Omental fat pad (tissue), 4 donors: ENCODE data around the gene SMIM29. TPM values are rescaled to one million over a fixed set of nuclear protein-coding genes. Genes with fewer than 3 reads are reported as not detected.
"Not testable (repeated sequence)": the region's sequence is repeated elsewhere in the genome, so short reads cannot be mapped to it uniquely, and the experiment has no call there.

ENCODE experiments used
- ATAC-seq: fragments of 150-250 bp; one replicate; pipeline ENCODE4 v1.9.1; 2016; ENCODE audit warnings: mild to moderate bottlenecking, moderate library complexity; ENCODE audit not compliant: low FRiP score
- DNase-seq: peaks from one replicate; pipeline ENCODE4 v3.0.0-alpha.2; 2019; ENCODE audit warnings: low spot score
- total RNA-seq, 4 donors: library from RNA; depleted of rRNA; stranded (reverse); fragments of >200 nt; gene quantifications; one replicate each; pipeline ENCODE4 v1.1.0, GENCODE V29; 2016
- TF ChIP-seq, protein P1 (sequence below), 3 donors: fragments of 450-650 bp; IDR thresholded peaks; one replicate each; pipeline ENCODE4 v1.5.1; 2016 to 2017; ENCODE audit warnings: antibody characterized with exemption in 3 of 3, mild to moderate bottlenecking in 3 of 3, moderate library complexity in 2 of 3

The SMIM29 gene
- total RNA-seq, 4 donors from 2014 or later, result 11.8 to 23.8 (median 17.2) TPM

DNA sequence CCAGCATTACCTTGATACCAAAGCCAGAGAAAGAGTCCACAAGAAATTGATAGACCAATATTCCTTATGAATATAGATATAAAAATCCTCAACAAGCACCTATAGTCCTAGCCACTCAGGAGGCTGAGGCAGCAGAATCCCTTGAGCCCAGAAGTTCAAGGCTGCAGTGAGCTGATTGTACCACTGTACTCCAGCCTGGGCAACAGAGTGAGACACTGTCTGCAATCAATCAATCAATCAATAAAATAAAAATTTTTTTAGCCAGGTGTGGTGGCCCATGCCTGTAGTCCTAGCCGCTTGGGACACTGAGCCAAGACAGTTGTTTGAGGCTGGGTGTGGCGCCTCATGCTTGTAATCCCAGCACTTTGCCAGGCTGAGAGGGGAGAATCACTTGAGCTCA is 18.9 kb upstream of the SMIM29 start:
- TF ChIP-seq, protein P1, sequence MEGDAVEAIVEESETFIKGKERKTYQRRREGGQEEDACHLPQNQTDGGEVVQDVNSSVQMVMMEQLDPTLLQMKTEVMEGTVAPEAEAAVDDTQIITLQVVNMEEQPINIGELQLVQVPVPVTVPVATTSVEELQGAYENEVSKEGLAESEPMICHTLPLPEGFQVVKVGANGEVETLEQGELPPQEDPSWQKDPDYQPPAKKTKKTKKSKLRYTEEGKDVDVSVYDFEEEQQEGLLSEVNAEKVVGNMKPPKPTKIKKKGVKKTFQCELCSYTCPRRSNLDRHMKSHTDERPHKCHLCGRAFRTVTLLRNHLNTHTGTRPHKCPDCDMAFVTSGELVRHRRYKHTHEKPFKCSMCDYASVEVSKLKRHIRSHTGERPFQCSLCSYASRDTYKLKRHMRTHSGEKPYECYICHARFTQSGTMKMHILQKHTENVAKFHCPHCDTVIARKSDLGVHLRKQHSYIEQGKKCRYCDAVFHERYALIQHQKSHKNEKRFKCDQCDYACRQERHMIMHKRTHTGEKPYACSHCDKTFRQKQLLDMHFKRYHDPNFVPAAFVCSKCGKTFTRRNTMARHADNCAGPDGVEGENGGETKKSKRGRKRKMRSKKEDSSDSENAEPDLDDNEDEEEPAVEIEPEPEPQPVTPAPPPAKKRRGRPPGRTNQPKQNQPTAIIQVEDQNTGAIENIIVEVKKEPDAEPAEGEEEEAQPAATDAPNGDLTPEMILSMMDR (IDR thresholded peaks at IDR 0.05), result no peak
- no peak for DNase-seq
- no peak for ATAC-seq

DNA sequence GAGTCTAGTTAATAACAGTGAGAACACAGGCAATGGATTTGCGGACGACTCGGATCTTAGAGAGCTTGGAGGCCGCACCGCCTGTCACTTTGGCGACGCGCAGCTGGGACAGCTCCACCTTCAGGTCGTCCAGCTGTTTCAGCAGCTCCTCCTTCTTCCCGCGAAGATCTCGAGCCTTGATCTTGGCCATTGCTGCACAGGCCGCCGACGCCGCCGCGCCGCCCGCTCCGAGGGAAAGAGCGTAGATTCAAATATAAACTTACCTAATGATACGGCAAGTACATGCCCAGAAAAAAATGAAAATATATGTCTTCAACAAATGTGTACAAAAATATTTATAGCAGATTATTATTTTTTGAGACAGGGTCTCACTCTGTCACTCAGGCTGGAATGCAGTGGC is 14.7 kb upstream of the SMIM29 start:
- DNase-seq, ATAC-seq: not testable (repeated sequence)

DNA sequence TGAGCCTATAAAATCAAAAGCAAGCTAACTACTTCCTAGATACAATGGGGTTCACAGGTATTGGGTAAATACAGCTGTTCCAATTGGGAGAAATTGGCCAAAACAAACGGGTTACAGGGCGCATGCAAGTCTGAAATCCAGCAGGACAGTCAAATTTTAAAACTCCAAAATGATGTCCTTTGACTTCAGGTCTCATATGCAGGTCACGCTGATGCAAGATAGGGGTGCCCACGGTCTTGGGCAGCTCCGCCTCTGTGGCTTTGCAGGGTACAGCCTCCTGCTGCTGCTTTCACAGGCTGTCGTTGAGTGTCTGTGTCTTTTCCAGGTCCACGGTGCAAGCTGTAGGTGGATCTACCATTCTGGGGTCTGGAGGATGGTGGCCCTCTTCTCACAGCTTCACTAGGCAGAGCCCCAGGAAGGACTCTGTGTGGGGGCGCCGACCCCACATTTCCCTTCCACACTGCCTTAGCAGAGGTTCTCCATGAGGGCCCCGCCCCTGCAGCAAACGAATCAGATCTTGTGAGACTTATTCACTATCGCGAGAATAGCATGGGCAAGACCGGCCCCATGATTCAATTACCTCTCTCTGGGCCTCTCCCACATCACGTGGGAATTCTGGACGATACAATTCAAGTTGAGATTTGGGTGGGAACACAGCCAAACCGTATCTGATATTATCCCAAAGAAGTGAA is 11.9 kb upstream of the SMIM29 start:
- TF ChIP-seq, protein P1 (IDR thresholded peaks at IDR 0.05), result no peak
- no peak for DNase-seq
- no peak for ATAC-seq

DNA sequence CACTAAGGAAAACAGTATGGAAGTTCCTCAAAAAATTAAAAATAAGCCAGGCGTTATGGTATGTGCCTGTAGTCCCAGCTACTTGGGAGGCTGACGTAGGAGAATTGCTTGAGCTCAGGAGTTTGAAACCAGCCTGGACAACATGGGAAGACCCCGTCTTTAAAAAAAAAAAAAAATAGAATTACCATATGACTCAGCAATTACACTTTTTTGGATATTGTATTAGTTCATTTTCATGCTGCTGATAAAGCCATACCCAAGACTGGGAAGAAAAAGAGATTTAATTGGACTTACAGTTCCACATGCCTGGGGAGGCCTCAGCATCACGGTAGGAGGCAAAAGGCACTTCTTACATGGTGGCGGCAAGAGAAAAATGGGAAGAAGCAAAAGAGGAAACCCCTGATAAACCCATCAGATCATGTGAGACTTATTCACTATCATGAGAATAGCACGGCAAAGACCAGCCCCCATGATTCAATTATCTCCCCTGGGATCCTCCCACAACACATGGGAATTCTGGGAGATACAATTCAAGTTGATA is 10.8 kb upstream of the SMIM29 start:
- no peak for ATAC-seq

DNA sequence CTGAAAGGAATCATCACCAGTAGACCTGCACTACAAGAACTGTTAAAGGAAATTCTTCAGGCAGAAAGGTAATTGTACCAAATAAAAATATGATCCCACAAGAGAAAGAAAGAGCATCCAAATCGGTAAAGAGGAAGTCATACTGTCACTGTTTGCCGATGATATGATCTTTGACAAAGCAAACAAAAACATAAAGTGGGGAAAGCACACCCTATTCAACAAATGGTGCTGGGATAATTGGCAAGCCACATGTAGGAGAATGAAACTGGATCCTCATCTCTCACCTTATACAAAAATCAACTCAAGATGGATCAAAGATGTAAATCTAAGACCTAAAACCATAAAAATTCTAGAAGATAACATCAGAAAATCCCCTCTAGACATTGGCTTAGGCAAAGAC is 3.6 kb upstream of the SMIM29 start:
- ATAC-seq, result not testable (repeated sequence)

More for the DNA sequence above, 10.8 kb upstream of the SMIM29 start:
- DNase-seq, result no peak
- TF ChIP-seq, protein P1 (IDR thresholded peaks at IDR 0.05), result no peak

DNA sequence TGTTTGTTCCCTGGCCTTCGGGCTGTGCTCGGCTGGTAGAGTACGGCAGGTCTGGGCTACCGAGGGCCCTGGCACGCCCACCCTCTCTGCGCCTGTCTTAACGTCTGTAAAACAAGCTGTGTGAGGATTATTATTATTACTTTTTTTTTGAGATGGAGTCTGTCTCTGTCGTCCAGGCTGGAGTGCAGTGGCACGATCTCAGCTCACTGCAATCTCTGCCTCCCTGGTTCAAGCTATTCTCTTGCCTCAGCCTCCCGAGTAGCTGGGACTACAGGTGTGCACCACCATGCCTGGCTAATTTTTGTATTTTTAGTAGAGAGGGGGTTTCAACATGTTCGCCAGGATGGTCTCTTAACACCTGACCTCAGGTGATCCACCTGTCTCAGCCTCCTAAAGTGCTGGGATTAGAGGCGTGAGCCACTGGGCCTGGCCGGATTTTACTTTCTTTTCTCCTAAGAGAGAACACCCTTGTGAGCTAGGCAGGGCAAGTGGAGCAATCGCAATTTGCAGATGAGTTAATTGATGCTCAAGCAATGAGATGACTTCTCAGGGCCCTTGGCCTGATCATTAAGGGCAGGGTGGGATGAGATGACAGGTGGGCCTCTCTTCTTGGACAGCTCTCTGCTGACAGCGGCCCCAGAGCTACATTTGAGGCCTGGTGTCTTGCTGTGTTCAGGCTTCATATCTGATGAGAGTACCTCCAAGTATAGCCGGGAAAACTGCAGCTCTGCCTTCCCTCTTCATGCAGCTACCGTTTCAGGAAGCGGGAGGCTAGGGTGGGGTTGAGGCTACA is 859 bp upstream of the SMIM29 start:
- no peak for DNase-seq
- ATAC-seq, result peak; percentile 25
- TF ChIP-seq, protein P1 (IDR thresholded peaks at IDR 0.05), result no peak

More for the DNA sequence above, 3.6 kb upstream of the SMIM29 start:
- DNase-seq, result not testable (repeated sequence)

DNA sequence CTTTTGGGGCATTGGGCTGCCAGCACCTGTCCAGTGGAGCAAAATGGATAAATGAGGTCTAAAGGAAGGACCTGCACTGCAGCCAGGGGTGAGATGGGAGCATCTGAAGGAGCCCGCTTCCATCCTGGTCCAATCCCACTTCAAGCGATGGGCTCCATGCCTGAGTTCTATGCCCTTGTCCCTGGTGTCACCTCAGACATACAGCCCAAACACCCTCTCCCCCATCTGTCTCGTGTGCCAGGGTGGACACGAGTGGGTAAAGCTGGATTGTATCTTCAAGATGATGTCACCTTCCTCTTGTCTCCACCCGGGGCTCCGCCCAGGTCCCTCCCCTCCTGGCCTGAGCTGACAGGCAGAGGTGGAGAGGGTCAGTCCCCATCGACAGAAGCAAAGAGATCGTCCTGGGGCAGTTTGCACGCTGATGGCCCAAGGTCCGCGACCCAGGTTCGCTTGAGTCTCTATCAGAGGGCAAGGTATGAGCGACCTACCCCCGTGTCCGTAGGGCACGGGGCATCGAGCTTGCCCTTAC is 544 bp downstream of the SMIM29 start:
- DNase-seq (no peak), ATAC-seq (peak; percentile 21)
- TF ChIP-seq, protein P1 (IDR thresholded peaks at IDR 0.05), result no peak
